Chondrocyte (in vitro differentiated cells): ENCODE data around the gene LHFPL2. TPM values are rescaled to one million over a fixed set of nuclear protein-coding genes. Genes with fewer than 3 reads are reported as not detected.
A peak's percentile ranks its signal among the peaks of the same experiment; 100 is the strongest.
"Not testable (repeated sequence)": the region's sequence is repeated elsewhere in the genome, so short reads cannot be mapped to it uniquely, and the experiment has no call there.

Experiments
- DNase-seq: peaks from one replicate; pipeline ENCODE4 v3.0.0; 2021; ENCODE audit warnings: mixed read lengths, low spot score
- H3K27ac Mint-ChIP-seq: one replicate; pipeline ENCODE4 v1.8.0; 2021; ENCODE audit warnings: mild to moderate bottlenecking, moderate library complexity, mixed read lengths; ENCODE audit not compliant: unreplicated experiment
- H3K27me3 Mint-ChIP-seq: 2 replicates; pipeline ENCODE4 v1.8.0; 2021; ENCODE audit warnings: low read depth, mixed read lengths
- H3K36me3 Mint-ChIP-seq: 2 replicates; pipeline ENCODE4 v1.8.0; 2021; ENCODE audit warnings: low read depth, mixed read lengths
- H3K4me1 Mint-ChIP-seq: 2 replicates; pipeline ENCODE4 v1.8.0; 2021; ENCODE audit warnings: low read depth, mild to moderate bottlenecking, mixed read lengths
- H3K4me3 Mint-ChIP-seq: one replicate; pipeline ENCODE4 v1.8.0; 2021; ENCODE audit warnings: mild to moderate bottlenecking, moderate library complexity, mixed read lengths; ENCODE audit not compliant: unreplicated experiment
- H3K9me3 Mint-ChIP-seq: 2 replicates; pipeline ENCODE4 v1.8.0; 2021; ENCODE audit warnings: low read depth, mixed read lengths
- total RNA-seq: library from RNA; stranded (reverse); gene quantifications from 3 replicates; pipeline ENCODE4 v1.2.1, GENCODE V29; 2021
- TF ChIP-seq, protein P1 (sequence below): fragments of 200-600 bp; sonication (generic); IDR thresholded peaks from 2 replicates; pipeline ENCODE4 v1.5.0; 2021; ENCODE audit warnings: antibody characterized with exemption, mild to moderate bottlenecking, moderate library complexity

LHFPL2 gene
- total RNA-seq, 1 donor from 2014 or later = 49.4 TPM

DNA sequence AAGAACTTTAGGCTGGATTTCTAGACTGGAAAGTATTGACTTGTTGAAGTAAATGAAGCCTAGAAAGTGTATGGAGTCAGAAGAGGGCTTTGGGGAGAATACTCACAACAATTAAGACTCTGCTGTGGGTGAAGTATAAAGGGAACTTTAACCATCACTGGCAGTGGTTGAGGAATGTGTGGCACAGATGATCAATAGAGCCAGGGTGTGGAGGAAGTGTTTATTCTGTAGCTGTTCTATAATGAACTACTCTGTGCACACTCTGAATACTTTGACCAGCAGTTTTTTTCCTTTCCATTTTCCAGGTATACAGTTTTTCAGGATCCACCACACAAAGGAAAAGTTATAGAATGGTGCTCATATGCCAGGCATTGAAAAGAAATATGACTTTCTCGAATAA, 181.4 kb downstream of the LHFPL2 start:
- TF ChIP-seq, protein P1, sequence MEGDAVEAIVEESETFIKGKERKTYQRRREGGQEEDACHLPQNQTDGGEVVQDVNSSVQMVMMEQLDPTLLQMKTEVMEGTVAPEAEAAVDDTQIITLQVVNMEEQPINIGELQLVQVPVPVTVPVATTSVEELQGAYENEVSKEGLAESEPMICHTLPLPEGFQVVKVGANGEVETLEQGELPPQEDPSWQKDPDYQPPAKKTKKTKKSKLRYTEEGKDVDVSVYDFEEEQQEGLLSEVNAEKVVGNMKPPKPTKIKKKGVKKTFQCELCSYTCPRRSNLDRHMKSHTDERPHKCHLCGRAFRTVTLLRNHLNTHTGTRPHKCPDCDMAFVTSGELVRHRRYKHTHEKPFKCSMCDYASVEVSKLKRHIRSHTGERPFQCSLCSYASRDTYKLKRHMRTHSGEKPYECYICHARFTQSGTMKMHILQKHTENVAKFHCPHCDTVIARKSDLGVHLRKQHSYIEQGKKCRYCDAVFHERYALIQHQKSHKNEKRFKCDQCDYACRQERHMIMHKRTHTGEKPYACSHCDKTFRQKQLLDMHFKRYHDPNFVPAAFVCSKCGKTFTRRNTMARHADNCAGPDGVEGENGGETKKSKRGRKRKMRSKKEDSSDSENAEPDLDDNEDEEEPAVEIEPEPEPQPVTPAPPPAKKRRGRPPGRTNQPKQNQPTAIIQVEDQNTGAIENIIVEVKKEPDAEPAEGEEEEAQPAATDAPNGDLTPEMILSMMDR = no peak
- Mint-ChIP-seq H3K36me3 (peaks cover 7% of the 10 kb centered on the region), H3K4me3 (no peak overlapping the region), H3K27ac (no peak overlapping the region), H3K27me3 (no peaks in the 10 kb centered on the region), H3K9me3 (no peaks in the 10 kb centered on the region), H3K4me1 (peaks cover 8% of the 10 kb centered on the region)
- no peak for DNase-seq

DNA sequence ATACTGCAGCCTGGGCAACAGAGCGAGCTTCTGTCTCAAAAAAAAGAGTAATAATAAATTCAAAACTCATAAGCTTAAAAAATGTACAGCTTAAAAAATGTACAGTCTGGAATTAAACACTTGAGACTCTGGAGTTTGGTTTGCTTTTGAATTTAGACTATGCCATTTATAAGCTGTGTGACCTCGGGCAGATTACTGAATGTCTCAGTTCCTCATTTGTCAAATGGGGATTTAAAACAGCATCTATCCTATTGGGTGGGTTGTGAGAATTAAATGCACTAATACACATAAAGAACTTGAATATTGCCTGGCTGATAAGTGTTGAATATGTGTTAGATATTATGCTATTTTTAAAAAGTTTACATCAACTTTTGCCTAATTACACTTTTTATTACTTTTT, 189.7 kb downstream of the LHFPL2 start:
- TF ChIP-seq, protein P1 = no peak
- no peak overlapping the region for H3K4me3 Mint-ChIP-seq
- no peaks in the 10 kb centered on the region for H3K9me3 Mint-ChIP-seq

DNA sequence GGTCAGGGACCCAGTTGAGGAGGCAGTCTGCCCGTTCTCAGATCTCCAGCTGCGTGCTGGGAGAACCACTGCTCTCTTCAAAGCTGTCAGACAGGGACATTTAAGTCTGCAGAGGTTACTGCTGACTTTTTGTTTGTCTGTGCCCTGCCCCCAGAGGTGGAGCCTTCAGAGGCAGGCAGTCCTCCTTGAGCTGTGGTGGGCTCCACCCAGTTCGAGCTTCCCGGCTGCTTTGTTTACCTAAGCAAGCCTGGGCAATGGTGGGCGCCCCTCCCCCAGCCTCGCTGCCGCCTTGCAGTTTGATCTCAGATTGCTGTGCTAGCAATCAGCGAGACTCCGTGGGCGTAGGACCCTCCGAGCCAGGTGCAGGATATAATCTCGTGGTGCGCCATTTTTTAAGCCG, 191.1 kb downstream of the LHFPL2 start:
- H3K27ac Mint-ChIP-seq, H3K27me3 Mint-ChIP-seq, H3K9me3 Mint-ChIP-seq, DNase-seq, H3K4me1 Mint-ChIP-seq: not testable (repeated sequence)
- H3K36me3 Mint-ChIP-seq = peaks cover 16% of the 10 kb centered on the region
- peak overlapping the region; percentile 42 for H3K4me3 Mint-ChIP-seq

More for the DNA sequence above, 189.7 kb downstream of the LHFPL2 start:
- Mint-ChIP-seq H3K4me1 (peaks cover 5% of the 10 kb centered on the region), H3K36me3 (peaks cover 20% of the 10 kb centered on the region), H3K27me3 (no peaks in the 10 kb centered on the region), H3K27ac (no peak overlapping the region)
- no peak for DNase-seq

DNA sequence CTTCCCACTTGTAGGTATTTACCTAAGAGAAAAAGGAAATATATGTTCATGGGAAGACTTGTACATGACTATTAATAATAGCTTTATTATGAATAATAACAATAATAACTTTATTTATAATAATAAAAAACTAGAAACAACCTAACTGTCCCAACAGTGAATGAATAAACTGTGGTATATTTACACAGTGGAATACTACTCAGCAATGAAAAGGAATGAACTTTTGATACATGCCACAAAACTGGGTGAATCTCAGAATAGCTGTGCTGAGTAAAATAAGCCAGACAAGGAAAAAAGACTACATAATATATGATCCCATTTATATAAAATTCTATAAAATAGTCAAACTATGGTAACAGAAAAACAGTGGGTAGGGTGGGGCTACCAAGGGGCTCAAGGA, 199.5 kb downstream of the LHFPL2 start:
- TF ChIP-seq, protein P1 = no peak
- no peaks in the 10 kb centered on the region for H3K27me3 Mint-ChIP-seq
- no peak for DNase-seq
- H3K36me3 Mint-ChIP-seq = peaks cover 5% of the 10 kb centered on the region
- no peaks in the 10 kb centered on the region for H3K4me1 Mint-ChIP-seq
- peaks cover 3% of the 10 kb centered on the region for H3K9me3 Mint-ChIP-seq
- no peak overlapping the region for H3K27ac Mint-ChIP-seq
- no peak overlapping the region for H3K4me3 Mint-ChIP-seq

DNA sequence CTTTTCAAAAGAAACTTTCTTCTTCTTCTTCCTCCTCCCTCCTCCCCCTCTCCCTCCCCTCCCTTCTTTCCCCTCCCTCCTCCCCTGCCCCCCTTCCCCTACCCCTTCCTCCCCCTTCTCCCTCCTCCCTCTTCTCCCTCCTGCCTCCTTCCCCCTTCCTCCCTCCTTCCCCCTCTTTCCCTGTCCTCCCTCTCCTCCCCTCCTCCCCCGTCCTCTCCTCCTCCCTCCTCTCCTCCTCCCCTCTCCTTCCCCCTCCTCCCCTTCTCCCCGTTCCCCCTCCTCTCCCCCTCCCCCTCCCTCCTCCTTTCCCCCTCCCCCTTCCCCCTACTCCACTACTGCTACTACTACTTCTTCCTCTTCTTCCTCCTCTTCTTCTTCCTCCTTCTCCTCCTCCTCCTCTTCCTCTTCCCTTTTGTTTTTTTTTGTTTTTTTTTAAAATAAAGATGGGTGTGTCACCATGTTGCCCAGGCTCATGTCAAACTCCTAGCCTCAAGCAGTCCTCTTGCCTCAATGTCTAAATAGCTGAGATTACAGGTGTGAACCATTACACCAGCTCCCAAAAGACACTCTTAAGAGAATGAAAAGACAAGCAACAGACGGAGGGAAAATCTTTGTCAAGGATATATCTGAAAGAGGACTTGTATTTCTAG, 200.7 kb downstream of the LHFPL2 start:
- Mint-ChIP-seq H3K4me1 (no peaks in the 10 kb centered on the region), H3K27me3 (no peaks in the 10 kb centered on the region), H3K36me3 (peaks cover 6% of the 10 kb centered on the region), H3K4me3 (no peak overlapping the region), H3K27ac (no peak overlapping the region), H3K9me3 (peaks cover 3% of the 10 kb centered on the region)
- TF ChIP-seq, protein P1 = no peak
- no peak for DNase-seq
